GM12872 (cell line): ENCODE measurements around the gene ATN1.

ENCODE experiments used
- TF ChIP-seq, protein P1 (sequence below): IDR thresholded peaks from 3 replicates; pipeline ENCODE4 v1.5.1; 2011; ENCODE audit warnings: low read depth, mild to moderate bottlenecking, low read length, moderate library complexity; ENCODE audit not compliant: insufficient read depth

Gene ATN1

DNA sequence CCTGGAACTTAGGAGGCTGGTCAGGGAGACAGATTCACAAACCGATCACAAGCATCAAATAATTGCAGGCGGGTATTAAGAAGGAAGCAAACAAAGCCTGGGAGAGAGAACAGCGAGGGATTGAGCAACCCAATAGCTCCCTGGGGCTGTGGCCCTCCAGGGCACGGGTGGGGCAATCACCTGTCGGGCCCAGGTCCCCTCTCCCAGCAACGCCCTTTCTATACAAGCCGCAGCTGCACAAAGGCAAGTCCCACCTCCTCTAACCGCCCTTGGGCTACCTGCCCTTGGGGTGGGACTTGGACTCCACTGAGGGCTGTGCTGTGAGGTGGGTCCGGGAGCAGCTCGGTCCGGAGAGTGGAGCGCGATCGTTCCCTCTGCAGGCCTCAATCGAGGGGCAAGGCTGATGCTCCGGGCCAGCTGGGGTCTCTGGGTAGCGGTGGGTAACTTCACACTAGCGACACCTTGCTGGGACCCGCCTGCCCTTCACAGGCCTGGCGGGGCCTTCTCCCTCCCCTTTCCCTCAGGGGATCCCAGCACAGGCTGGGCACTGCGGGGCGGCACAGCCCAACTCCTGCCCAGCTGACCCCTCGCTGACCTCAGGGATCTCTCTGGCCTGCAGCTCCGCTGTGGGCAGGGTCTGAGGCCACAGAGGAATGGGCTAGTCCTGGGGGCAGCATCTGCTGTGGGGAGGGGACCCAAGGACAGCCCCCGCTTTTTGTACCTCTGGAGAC, 34.7 kb downstream of the ATN1 start:
- TF ChIP-seq, protein P1, sequence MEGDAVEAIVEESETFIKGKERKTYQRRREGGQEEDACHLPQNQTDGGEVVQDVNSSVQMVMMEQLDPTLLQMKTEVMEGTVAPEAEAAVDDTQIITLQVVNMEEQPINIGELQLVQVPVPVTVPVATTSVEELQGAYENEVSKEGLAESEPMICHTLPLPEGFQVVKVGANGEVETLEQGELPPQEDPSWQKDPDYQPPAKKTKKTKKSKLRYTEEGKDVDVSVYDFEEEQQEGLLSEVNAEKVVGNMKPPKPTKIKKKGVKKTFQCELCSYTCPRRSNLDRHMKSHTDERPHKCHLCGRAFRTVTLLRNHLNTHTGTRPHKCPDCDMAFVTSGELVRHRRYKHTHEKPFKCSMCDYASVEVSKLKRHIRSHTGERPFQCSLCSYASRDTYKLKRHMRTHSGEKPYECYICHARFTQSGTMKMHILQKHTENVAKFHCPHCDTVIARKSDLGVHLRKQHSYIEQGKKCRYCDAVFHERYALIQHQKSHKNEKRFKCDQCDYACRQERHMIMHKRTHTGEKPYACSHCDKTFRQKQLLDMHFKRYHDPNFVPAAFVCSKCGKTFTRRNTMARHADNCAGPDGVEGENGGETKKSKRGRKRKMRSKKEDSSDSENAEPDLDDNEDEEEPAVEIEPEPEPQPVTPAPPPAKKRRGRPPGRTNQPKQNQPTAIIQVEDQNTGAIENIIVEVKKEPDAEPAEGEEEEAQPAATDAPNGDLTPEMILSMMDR = no peak

DNA sequence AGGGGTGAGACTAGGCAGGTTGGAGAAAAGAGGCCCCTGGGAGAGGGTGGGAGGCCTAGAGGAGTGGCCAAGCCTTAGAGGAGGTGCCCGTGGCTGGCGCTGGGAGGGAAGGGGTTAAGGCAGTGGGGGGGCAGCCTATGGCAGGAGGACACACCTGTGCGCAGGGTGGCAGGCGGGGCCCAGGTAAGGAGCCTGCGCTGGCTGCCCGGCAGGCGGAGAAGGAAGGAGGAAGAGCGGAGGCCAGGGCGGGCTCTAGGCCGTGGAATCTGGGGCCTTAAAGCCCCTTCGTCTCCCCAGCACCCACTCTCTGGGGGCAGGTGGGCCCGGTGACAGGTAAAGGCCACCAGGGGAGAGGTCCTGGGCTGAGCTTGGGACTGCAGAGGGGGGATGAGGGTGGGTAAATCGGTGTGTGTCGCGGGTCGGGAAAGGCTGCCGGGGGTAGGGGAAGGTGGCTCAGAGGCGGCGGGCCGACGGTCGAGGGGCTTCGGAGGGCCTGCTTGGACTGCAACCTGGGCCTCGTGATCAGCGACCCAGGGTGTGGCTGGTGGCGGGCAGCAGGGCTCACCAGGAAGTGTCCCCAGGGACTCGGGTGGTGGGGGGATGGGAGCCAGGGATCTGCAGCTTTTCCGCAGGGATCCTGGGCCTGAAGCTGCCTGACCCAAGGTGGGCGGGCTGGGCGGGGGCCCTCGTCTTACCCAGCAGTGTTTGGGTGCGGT, 35.4 kb downstream of the ATN1 start:
- TF ChIP-seq, protein P1 = no peak

DNA sequence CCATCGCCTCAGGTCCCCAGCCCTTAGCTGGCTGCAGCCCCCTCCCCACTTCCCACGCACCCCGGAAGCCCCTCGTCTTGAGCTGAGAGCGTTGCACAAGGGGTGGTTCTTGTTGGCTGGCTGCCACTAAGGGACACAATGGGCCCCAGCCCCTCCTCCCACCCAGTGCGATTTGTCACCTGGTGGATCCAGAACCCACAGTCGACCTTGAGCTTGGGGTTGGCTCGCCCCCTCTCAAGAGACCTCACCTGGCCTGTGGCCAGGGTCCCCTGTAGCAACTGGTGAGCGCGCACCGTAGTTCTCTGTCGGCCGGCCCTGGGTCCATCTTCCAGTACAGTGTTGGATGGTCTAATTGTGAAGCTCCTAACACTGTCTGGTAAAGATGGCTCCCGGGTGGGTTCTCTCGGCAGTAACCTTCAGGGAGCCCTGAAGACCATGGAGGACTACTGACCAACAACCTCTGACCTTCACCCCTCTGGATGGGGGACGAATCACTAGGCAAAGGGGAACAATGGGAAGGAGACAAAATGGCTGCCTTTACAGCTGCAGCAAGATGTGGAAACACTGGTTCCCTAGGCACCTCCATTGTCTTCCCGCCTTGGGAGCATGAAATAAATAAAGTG, 36.1 kb downstream of the ATN1 start:
- TF ChIP-seq, protein P1 = no peak

DNA sequence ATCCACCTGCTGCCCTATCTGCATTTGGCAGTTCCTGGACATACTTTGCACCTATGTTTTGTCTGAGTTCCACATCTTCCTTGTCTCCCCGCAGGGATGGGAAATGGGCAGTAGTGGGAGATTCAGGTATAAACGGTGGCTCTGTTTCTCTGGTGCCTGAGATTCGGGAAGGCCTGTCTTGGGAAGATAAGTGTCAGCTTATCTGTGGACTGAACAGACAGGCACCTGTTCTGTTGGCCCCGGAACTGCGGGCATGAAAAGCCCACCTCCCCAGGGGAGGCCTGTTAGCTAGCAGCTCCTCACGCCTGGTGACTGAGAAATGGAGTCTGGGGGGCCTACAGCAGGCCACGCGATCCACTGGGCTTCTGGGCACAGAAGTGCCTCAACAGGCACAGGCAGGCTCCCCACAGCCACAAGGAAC, 36.9 kb downstream of the ATN1 start:
- TF ChIP-seq, protein P1 = no peak

DNA sequence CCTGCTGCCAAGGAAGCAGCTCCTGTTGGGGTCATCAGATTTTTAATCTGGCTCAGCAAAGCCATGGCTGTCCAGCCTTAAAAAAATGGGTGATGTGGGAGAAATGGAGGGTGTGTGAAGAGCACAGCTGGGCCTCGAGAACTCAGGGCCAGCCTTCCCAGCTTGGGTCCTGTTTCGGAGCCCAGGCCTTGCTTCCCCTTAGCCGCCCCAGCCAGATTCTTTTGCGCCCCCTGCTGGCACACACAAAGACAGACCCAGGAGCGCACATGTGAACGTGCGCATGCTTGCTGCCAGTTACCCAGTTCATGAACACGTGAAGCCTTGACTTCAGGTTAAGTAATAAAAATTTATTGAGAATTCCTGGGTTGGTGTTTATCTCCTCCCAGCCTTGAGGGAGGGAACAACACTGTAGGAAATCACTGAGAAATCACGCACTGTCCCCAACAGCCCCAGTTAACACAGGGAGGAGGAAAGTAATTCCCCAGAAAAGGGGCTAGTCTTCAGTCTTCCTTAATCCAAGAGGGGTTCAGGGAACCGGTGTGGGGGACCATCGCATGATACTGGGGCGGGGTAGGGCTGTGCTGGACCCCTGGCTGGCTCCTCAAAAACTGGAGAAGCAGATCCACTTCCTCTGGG, 37.4 kb downstream of the ATN1 start:
- TF ChIP-seq, protein P1 = peak; percentile 90

DNA sequence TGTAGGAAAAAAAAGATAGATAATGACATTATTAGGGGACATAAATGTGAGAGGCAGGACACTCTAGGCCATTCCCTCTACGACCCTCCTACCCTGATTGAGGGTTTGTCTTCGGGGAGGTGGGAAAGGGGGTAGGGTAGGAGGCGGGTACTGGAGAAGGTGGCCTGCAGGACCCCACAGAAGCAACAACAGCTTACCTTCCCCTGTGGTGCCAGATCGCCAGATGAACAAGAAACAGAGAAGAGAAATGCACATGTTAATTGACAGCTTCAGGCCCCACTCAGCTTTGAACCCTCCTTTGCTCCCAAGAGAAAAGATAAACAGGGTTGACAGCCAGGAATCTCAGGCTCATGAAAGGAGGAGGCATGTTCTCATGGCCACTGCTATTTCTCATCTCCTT, 38.0 kb downstream of the ATN1 start:
- TF ChIP-seq, protein P1 = no peak

DNA sequence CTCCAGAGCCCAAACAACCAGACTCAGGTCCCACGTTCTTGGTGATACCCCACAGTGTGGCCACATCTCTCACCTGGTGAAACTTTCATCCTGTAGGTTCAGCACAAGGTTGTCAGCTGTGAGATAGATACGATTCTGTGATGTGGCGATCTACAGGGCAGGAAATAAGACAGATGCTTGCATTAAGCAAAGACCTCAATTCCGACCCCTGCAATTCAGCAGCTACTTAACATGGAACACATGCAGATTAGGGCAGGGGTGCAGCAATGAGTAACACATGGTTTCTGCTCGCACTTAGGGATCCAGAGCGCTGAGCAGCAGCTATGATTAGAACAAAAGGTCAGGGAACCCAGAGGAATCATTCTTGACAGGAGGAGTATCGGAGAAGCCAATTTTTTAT, 38.6 kb downstream of the ATN1 start:
- TF ChIP-seq, protein P1 = no peak
